GM19023 (cell line): ENCODE data around the gene PDK2.

ENCODE experiments used
- ATAC-seq: cut with Tn5 transposase; IDR thresholded peaks from one replicate; pipeline ENCODE4 v1.9.1; 2021; ENCODE audit warnings: mild to moderate bottlenecking, moderate library complexity; ENCODE audit not compliant: unreplicated experiment

Gene PDK2

DNA sequence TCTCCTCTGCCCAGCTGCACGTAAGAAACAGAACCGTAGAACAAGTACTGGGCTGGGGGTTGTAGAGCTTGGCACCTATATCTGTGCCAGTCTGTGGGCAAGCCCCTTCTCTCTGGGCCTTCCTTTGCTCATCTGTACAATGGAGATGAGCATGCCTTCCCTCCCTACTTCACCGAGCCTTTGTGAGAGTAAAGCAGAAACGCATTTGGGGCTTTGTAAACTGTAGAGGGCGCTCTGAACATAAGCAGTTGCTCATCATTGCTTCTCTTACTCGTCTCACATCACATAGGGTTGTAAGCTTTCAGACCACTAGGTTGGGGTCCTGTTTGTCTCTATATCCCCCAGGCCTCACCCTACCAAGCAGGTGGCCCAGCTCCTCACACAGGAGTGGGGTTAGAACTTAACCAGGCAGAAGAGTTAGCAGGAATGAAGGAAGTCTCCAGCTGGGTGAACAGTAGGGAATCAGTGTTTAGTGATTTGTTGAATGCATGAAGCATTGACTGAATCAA, 19.8 kb downstream of the PDK2 start:
- ATAC-seq: no peak

DNA sequence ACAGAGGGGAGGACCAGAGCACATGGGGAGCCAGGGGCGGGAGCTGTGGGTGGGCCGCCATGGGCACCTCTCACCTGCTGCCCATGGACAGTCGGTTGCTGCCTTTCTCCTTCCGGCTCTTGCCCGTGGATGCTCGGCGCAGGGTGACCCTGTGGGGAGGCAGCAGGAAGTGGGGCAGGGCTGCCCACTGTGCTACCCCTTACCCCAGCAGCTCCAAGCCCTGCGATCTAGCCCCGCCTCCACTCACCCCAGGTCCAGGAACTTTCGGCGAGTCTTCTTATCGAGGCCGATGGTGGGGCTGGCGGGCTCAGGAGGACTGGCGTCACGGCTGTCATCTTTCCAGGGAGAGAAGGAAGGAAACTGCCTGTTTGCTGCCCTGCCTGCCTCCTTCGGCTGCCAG, 20.6 kb downstream of the PDK2 start:
- no peak for ATAC-seq

DNA sequence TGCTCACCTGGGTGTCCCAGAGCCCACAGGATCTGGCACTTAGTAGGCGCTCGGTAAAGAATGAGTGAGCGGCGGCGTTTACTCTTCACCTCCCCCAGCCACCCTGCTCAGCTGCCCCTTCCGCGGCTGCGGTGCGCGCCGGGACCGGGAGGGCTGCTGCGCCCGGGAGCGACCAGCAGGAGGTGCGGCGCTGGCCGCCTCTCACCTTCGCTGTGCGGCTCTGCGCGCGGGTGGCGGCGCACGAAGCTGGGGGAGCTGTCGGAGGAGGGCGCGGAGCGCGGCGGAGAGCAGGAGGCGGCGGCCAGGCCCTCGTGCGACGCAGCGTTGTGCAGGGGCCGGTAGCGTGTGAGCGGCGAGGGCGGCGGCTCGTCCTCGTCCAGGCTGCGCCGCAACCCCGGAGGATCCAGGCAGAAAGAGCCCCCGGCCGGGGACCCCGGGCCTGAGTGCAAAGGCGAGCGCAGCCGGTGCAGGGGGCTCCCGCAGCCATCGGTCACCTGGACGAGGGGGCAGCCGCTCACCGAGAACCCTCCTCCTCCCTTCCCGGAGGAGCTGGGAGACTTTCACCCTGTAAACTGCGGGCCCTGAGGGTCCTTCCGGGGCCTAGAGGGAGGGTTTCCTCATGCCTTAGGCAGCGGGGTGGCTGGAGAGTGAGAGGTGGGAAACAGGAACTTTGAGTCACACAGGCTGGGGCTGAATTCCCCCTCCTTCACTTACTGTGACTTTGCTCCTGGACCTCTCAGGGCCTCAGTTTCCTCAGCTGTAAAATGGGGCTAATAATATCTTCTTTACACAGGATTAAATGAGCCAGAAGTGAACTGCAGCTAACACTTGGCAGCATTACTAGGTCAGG, 22.3 kb downstream of the PDK2 start:
- no peak for ATAC-seq

DNA sequence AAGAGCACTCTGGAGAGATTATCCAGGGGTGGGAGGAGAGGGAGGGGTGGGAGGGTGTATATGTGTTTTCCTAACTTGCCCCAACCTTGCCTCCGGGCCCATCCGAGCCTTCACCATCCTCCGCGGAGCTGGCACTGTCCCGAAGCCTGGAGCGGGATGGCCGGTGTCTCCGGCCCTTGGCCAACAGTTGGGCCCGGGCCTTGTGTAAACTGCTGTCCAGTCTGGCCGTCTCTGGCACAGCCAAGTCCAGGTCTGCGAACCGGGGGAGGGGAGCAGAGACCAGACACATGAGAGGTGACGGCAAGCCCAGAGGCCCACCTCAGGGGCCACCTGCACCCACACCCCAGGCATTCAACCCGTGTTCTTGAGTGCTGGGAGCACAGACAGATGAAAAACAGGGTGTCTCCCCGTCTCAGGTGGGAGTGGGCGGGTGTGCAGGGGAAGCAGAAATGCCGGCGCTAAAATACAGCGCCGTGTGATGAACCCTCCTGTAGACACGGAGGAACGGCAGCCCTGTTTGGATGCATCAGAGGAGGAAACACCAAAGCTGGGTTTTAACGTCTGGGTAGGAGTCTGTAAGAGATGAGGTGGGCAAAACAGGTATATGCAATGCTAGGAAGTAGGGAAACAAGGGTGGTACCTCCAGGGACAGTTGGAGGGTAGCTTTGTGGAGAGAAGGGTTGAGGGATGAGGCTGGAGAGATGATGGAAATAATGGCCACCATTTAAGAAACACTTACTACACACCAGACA, 23.1 kb downstream of the PDK2 start:
- ATAC-seq: no peak

DNA sequence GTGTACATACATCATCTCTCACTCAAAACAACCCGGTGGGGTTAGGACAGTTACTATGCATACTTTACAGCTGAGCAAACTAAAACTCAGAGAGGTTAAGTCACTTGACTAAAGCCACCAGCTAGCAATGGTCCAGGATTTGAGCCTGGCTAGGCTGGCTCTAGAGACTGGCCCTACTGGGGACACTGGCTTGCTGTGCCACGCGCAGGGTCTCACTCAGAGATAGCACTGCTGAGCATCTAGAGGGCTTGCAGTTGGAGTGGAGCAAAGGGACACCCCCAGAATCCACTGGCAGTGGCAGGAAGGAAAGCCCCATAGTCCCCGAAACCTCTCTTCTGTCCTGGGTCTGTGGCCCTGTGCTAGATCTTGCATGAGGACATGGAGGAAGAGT, 23.7 kb downstream of the PDK2 start:
- ATAC-seq: no peak

DNA sequence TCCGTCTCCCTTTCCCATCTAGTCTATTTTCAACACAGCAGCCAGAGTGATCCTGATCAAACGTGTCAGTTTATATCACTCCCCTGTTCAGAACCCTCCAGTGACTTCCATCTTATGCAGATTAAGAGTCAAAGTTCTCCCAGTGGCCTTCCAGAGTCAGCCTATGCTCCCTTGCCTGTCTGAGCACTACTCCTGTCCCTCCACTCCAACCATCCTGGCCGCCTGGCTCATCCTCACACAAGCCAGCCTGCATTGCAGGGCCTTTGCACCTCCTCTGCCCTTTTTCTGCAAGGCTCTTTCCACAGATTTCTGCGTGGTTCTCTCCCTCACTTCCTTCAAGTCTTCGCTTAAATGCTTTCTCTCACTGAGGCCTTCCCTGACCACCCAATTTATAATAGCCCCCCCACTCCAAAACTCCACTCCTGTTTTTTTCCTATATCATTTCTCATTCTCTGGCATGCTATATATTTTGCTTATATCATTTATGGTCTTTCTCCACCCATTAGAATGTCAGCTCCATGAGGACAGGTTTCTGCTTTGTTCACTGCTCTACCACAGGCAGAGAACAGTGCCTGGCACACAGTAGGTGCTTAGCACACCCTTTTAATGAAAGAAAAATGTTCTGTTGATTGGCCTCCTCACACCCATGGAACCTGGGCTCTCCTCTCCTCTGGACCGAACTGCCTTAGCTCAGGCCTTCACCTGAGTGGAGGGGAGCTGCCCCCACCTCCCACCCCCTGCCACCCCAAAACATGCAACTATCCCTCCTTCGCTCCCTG, 25.5 kb downstream of the PDK2 start:
- ATAC-seq: no peak

DNA sequence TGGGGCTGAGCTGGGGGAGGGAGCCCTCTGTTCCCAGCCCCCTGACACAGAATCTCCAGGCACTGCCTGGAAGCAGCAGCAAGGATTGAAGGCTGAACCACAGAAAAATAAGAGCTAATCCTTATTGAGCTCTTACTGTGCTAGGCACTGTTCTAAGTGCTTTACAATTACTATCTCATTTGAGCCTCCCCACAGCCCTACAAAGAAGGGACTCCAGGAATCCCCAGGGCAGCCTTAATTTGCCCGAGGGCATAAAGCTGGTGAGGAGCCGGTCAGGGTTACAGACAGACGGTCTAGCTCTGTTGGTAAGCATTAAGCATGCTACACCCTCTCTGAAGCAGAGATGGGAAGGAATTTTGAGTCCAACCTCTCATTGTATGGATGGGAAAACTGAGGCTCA, 27.8 kb downstream of the PDK2 start:
- ATAC-seq: no peak

DNA sequence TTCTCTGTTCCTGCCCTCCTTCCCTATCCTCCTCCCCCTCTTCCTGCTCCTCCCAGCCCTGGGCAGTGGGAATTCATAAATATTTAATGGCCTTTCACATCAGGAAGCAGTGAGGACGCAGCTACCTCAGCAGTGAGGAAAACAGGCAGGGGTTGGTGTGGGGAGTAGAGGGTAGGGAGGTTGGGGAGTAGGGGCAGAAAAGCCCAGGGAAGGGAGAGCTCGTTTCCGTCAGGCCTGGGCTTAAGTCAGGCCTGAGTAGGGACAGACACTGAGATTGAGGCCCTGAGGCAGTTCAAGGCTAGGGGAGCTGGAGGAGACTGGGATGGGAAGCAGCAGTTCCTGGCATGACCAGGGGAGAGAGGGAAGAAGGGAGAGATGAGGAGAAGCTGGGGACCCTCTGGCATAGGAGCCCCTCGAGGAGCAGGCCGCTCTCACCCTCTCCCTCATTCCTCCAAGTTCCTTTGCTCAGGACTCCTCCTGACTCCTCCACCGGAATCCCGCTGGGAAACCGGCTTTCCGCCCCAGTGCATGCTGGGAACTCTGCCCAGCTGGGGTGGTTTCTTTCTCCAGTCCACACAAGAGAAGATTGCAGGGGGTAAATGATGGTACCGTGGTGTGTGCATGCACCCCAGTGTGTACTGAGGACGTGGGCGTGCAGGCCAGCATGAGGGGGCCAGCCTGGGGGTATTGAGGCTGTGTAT, 28.6 kb downstream of the PDK2 start:
- no peak for ATAC-seq

DNA sequence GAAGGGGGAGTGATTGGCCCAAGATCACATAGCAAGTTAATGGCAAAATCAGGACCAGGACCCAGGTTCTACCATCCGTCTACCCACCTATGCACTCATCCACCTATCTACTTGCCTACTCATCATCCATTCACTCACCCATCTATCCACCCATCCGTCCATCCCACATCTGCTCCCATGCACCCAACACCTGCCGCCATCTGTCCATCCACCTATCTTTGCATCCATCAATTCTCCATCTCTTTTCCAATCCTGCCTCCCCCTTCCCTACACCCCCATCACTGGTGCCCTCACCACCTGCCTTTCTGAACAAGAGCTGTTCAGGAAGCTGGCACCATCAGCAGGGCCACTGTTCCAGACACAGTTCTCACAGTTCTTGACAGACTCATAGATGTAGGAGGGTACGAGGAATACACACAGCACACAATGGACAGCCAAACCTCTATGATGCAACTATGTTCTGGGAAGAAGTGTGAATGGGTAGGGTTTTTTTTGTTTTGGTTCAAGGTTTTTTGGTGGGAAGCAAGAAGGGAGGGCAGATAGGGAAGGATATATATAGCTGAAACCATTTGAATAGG, 30.4 kb downstream of the PDK2 start:
- no peak for ATAC-seq

DNA sequence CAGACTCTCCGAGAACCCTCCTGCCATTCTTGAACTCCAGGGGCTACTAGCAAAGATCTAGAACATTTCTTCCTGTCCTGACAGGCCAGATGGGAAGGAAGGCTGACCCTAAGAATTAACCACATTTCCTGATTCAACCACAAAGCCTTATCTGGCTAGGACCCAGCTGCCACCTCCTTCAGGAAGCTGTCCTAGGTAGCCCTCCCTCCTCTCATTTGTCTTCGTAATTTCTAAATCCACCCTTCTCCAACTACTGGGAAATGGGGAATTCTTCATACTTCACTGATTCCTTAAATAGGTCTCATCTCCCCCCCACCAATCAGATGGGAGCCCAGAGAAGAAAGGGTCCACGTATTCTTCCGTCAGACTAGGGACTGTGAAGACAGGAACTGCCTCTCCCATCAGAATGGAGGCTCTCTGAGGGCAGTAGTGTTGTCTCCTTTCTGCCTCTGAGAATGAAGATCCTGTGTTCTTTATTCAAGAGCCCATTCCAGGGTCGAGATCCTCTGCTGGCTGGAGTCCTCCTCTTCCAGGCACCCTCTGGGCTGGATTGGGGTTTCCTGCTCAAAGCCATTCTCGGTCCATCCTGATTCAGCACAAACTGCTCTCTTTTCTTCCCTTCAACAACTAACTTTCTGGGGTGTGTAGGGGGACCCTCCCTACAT, 32.7 kb downstream of the PDK2 start:
- ATAC-seq: no peak

DNA sequence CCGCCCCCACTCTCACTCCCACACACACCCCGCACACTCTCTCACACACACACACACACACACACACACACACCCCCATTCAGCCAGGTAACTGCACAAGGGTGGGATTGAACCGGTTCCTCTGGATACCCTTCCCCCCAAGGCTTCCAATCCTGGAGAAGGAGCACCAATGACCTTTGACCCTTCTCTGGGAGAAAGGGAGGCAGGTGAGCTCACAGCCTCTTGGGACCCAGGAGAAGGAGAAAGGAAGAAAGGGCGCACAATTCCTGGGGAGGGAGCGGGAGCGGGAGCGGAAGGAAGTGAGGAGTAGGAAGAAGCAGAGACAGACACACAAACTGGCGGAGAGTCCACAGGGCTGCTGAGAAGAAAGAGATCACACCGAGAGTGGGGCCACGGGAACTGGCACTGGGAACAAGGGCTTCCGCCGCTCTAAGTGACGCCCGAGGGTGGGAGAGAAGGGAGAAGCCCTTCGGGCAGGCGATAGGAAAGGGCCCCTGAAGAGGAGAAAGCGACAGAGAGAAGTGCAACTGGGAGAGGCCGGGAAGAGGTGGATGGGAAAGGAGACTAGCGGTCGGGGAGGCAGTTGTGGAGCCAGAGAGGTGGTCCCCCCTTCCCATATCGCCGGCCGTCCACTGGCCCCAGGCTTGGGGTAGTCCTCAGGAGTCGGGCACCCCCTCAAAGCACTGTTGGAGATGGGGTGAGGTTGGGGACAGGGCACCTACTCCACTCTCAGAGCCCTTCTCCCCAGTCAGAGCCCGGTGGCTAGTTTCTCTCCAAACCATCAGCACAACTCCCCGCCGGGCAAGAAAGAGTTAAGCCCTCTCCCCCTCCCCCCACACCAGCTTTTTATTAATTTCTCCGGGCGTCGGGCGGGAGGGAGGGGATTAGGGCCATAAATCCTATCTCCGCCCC, 33.5 kb downstream of the PDK2 start:
- no peak for ATAC-seq

DNA sequence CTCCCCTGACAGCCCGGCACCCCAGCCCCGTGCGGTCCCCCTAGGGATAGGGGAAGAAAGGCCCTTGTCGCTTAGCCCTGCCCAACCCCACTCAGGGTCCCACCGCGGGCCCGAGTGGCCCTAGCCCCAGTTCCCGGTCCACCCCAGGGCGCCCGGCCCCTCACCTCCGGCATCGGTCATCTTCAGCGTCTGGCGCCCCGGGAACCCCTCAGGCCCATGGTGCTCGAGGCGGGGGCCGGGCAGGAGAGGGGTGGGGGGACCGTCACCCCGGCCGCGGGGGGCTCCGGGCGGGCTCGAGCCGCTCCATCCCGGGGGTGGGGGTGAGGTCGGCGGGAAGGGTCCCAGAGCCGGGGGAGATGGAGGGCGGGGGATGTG, 34.2 kb downstream of the PDK2 start:
- no peak for ATAC-seq

DNA sequence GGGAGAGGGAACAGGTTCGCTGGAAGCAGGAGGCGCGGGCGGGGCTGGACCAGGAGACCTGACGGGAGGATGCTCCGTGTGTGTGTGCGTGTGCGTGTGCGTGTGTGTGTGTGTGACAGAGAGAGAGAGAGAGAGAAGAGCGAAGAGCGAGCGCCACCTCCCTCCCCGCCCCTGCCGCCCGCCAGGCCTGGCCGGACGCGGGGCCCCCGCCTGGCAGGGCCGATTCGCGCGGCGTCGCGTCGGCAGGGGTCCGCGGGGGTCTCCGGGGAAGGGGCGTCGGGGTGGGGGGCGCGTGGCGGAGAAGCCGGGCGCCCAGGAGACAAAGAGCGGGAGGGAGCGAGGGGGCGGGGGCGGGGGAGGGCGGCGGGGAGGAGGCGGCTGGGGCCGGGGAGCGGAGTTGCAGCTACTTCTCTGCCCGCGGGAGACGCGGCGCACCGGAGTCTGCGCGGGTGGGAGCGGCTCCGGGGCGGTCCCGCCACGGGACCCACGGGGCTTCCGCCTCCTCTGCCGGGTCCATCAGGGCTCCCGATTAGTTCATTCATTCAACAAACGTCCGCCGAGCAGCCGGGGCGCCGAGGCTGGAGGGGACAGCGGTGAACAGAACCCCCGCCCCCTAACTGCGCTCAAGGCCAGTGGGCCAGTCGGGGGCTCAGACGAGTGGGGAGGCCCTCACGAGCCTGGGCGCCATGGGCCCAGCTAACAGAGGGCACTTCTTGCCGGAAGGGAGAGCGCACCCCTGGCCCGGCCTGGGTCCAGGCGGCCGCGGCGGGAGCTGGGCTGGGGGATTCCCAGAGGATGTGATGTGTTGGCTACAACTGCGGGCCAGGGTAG, 34.8 kb downstream of the PDK2 start, which contains the start of gene SAMD14:
SAMD14 (minus strand) TSS at position 433 of the 831 bp plus-strand sequence. CDS start 5,201 bp downstream, outside the sequence.
- ATAC-seq: no peak

DNA sequence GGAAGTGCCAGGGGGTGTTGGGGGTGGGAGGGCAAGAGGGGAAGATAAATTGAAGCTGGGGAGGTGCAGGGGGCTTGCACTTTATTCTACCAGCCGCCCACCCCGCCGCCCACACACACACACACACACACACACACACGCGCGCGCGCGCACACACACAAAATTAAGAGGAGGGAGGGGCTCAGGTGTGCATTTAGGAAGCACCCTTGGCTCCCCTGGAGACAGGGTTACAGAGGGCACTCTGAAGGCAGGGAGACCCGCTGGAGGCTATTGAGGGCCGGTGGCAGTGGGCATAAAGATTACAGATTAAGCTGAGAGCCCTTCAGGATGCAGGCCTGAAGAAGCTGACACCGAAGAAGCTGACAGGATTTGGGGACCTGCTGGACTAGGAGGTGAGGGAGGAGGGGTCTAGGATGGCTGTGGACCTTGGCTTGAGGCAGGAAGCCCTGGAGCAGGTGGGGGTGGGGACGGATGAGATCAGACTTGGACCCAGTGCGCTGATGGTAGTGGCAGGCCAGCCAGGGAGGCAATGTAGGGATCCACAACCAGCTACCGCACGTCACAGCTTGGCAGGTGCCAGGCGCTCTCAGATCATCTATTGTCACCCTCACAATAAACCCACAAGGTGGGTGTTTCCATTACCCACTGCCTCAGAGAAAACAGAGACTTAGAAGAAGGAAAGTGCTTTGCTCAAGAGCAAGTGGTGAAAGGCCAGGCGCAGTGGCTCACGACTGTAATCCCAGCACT, 35.6 kb downstream of the PDK2 start:
- ATAC-seq: no peak

DNA sequence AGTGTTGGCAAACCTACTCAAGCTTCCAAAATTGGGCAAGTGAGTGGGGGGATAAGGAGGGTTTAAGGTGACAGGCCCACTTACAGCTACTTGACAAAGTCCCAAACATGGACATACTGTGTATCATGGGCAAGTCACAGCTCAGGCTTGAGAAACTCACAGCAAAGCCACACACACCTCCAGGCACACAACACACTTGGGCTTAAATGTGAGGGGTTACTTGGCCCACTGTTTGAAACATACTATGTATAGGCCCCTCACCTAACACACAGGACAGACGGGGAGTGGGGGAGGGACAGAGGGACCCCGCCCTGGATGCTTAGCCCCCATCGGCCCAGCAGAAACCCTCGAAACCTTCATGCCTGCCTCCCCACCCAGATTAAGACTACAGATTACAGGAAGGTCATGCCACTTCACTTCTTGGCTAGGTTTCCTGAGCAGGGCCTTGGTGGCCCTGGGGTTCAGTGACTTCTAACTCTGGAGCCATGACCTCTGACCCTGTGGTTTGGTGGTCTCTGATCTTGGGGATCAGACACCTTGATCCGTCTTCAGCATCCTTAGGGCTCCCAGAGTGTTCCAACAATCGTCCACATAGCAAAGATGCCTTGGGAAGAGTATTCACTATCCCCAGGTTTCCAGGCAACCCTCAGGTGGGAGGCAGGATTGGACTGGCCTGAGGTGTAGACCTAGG, 37.1 kb downstream of the PDK2 start:
- no peak for ATAC-seq

DNA sequence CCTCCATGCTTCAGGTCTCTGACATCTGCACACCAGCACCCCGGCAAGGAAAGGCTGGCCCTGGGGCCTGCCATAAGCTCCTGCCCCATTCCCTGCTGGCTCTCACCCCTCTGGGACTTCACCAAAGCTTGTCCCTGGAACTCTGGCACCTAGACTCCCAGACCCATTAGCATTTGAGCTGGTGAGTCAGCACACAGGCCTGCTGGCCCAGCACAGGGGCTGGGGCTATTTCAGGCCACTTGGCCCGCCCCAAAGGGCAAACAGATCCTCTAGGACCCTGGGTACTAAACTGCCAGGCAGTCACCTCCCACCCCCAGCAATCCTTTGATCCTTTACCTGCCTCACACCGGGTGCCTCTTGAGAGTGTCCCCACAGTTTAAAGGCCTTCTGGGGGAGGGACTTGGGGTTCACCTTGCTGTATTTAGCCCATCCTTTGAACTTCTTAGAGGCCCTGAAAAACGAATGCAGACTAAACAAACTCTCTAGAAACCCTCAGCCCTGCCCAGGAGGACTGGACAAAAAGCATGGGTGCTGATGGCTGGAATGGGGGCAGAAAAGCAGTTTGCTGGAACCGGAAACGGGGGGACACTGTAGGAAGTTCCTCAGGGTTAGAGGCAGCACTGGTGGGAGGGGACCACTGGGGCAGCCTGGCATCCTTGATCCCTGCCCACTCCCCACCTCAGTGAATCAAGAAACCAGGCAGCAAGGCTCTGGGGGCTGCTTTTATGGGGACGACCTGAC, 38.0 kb downstream of the PDK2 start:
- ATAC-seq: no peak
